GM12878 (cell line): ENCODE data around the gene MRPS35. TPM values are rescaled to one million over a fixed set of nuclear protein-coding genes. Genes with fewer than 3 reads are reported as not detected.

Experiments
- ATAC-seq: fragments of 200-7000 bp; cut with Tn5 transposase; 3 replicates; pipeline ENCODE4 v1.9.1; 2020; ENCODE audit warnings: mild to moderate bottlenecking, moderate library complexity
- BruUV-seq: library from RNA; stranded (reverse); fragments of 400-500 nt; replicated peaks from 2 replicates; lab custom pipeline; 2021; lab: Mats Ljungman, UMichigan
- CTCF ChIA-PET: fragments of 300-600 bp; sonication (Branson Sonifier 250); formaldehyde crosslinking; extraction: SDS; loops from one replicate; lab custom pipeline; 2021; ENCODE audit warnings: inconsistent platforms; lab: Yijun Ruan, JAX
- POLR2A ChIA-PET: fragments of 350-600 bp; formaldehyde crosslinking; extraction: SDS; loops from one replicate; lab custom pipeline; 2021; ENCODE audit warnings: inconsistent platforms; lab: Charles Lee
- RAD21 ChIA-PET: fragments of 300-600 bp; sonication (Branson Sonifier 250); formaldehyde crosslinking; loops from one replicate; lab custom pipeline; 2023; ENCODE audit warnings: antibody characterized with exemption; ENCODE audit not compliant: unreplicated experiment; lab: Charles Lee
- SMC1A ChIA-PET: fragments of 300-600 bp; sonication (Branson Sonifier 250); formaldehyde crosslinking; loops from one replicate; lab custom pipeline; 2023; ENCODE audit not compliant: unreplicated experiment, uncharacterized antibody; lab: Charles Lee
- DNase-seq: peaks from one replicate; pipeline ENCODE4 v3.0.0-alpha.2; 2011; ENCODE audit warnings: low read depth, low spot score
- FAIRE-seq: peaks from 3 replicates; lab custom pipeline; 2011; peaks lifted over from hg19 to GRCh38; lab: Jason Lieb, UNC
- H2AFZ ChIP-seq: 2 replicates; pipeline ENCODE4 v1.6.0; 2011; ENCODE audit warnings: low read depth, low read length, control low read depth; ENCODE audit not compliant: control insufficient read depth
- H3K27ac ChIP-seq: 2 replicates; pipeline ENCODE4 v1.5.1; 2011; ENCODE audit warnings: control low read depth; ENCODE audit not compliant: control insufficient read depth, insufficient read depth
- H3K27me3 ChIP-seq, 2 experiments: replicated peaks in 1 of 2; 2 replicates each; pipeline versions ENCODE4 v1.6.0 to v1.6.1; 2011; ENCODE audit warnings: low read length in 1 of 2; ENCODE audit not compliant: control insufficient read depth in 2 of 2, insufficient read depth in 2 of 2
- H3K36me3 ChIP-seq, 2 experiments: 2 replicates each; pipeline ENCODE4 v1.5.1; 2011; ENCODE audit warnings: low read length in 1 of 2; ENCODE audit not compliant: control insufficient read depth in 2 of 2, insufficient read depth in 2 of 2
- H3K4me1 ChIP-seq: 2 replicates; pipeline ENCODE4 v1.6.1; 2011; ENCODE audit warnings: mild to moderate bottlenecking, low read length, moderate library complexity, mixed read lengths; ENCODE audit not compliant: control insufficient read depth, insufficient read depth
- H3K4me2 ChIP-seq: 2 replicates; pipeline ENCODE4 v1.6.0; 2011; ENCODE audit warnings: control low read depth; ENCODE audit not compliant: control insufficient read depth, insufficient read depth
- H3K4me3 ChIP-seq: fragments of 200-600 bp; sonication (generic); 2 replicates; pipeline ENCODE4 v1.5.1; 2016
- H3K79me2 ChIP-seq: 2 replicates; pipeline ENCODE4 v1.6.0; 2011; ENCODE audit warnings: low read length; ENCODE audit not compliant: control insufficient read depth, insufficient read depth
- H3K9ac ChIP-seq: 2 replicates; pipeline ENCODE4 v1.8.0; 2011; ENCODE audit warnings: low read length, control low read depth, mixed read lengths; ENCODE audit not compliant: control insufficient read depth, insufficient read depth
- H3K9me3 ChIP-seq: replicated peaks from 3 replicates; pipeline ENCODE4 v1.5.1; 2011; ENCODE audit warnings: mild to moderate bottlenecking, low read length; ENCODE audit not compliant: control insufficient read depth, insufficient read depth
- H4K20me1 ChIP-seq: 2 replicates; pipeline ENCODE4 v1.6.0; 2011; ENCODE audit not compliant: control insufficient read depth, insufficient read depth
- CTCF ChIP-seq, 3 experiments: IDR thresholded peaks in 2 of 3; conservative IDR thresholded peaks in 1 of 3; 2 replicates each; pipeline ENCODE4 v1.5.1; 2011; ENCODE audit warnings: low read depth in 3 of 3, low read length in 3 of 3, mild to moderate bottlenecking in 3 of 3, control low read depth in 2 of 3, moderate library complexity in 2 of 3, inconsistent platforms in 1 of 3, mixed read lengths in 1 of 3; ENCODE audit not compliant: control insufficient read depth in 2 of 3, insufficient read depth in 1 of 3; ENCODE audit errors: extremely low read depth in 1 of 3
- GATAD2B ChIP-seq: fragments of 450-650 bp; conservative IDR thresholded peaks from 2 replicates; pipeline ENCODE4 v1.6.1; 2017; ENCODE audit warnings: low read depth, mild to moderate bottlenecking, moderate library complexity
- WGBS: methylation state at CpG from one replicate; pipeline ENCODE4 v1.1.6; 2016; ENCODE audit warnings: low lambda C conversion rate; ENCODE audit not compliant: insufficient replicate concordance, insufficient coverage; ENCODE audit errors: missing lambda C conversion rate; 5-methylcytosine and 5-hydroxymethylcytosine counted together
- in situ Hi-C: fragments of 300-500 bp; cut with MboI; formaldehyde crosslinking; loops from 9 replicates; pipeline ENCODE4 v1.14.3; 2018; ENCODE audit warnings: mixed read lengths
- intact Hi-C: fragments of 100-400 bp; cut with micrococcal nuclease; formaldehyde crosslinking; loops from one replicate; pipeline ENCODE4 v1.14.2; 2022; ENCODE audit not compliant: unreplicated experiment
- polyA plus RNA-seq, 11 experiments: library from polyadenylated mRNA; depleted of rRNA in 4 of 11; unstranded in 6 of 11; stranded (reverse) in 5 of 11; fragments of >200 nt; fragmentation: Nextera tagmentation in 4 of 11; fragmentation: Illumina TruSeq in 1 of 11; extraction: Ambion mirVana in 4 of 11; extraction: Trizol in 1 of 11; gene quantifications; 1 replicate in 1 of 11; 2 replicates in 10 of 11; pipeline versions ENCODE4 v1.2.1 to v1.2.3, GENCODE V29; 2011 to 2016; ENCODE audit warnings: inconsistent platforms in 2 of 11, missing spikeins in 2 of 11, low read depth in 1 of 11
- total RNA-seq, 4 experiments: library from RNA; depleted of rRNA in 3 of 4; stranded (reverse); fragments of >200 nt in 3 of 4; fragmentation: Illumina TruSeq in 1 of 4; extraction: Trizol in 1 of 4; gene quantifications; 2 replicates each; pipeline versions ENCODE4 v1.2.1 to v1.2.3, GENCODE V29; 2013 to 2021

The MRPS35 gene
- total and polyA plus RNA-seq, 10 of the 15 experiments (the other 5 are each of a cell fraction or from before 2014, with no cell fraction given) = 45.7 to 111 (median 67.1) TPM

GRCh38 chr12:27732281-27732680 is 21.6 kb downstream of the MRPS35 start:
- FAIRE-seq = no peak
- no TSS peak for BruUV-seq
- CTCF ChIA-PET = interaction anchor here (0.6 to 7.4 kb wide), 20 partner anchors 13 to 1889 kb away, joined by 3 to 122 read pairs (median 4); no protein-coding TSS in a partner anchor
- in situ Hi-C loops (loop anchor here (5.0 kb wide), 2 partner anchors 210 to 1145 kb away; no protein-coding TSS in a partner anchor), intact Hi-C loops (loop anchor here (2.0 kb wide), 1 partner anchor 1141 kb away; no protein-coding TSS in a partner anchor)
- no peak for DNase-seq
- RAD21 ChIA-PET = interaction anchor here (0.6 to 3.4 kb wide), 9 partner anchors 48 to 433 kb away, joined by 3 to 43 read pairs (median 3); partner anchors contain the start of genes KLHL42 and MANSC4
- no peak overlapping the region for H2AFZ ChIP-seq
- H3K9ac ChIP-seq = no peak overlapping the region
- ATAC-seq = peak; percentile 73
- H3K79me2 ChIP-seq = no peaks in the 10 kb centered on the region; the same call in 1 of the 2 replicates
- POLR2A ChIA-PET = no interaction called here
- H3K4me2 ChIP-seq = no peak overlapping the region
- H3K27ac ChIP-seq = no peak overlapping the region
- peak in 2 of 3 experiments; percentile 25 to 32; a peak in 2 of 6 replicates for TF ChIP-seq CTCF (IDR thresholded peaks at IDR 0.05 in 2 of 3, conservative IDR thresholded peaks at IDR 0.05 in 1 of 3; ENCODE audit: control insufficient read depth in 2 of 3, extremely low read depth in 1 of 3, insufficient read depth in 1 of 3, low read depth in 3 of 3, low read length in 3 of 3)
- TF ChIP-seq GATAD2B = no peak
- H3K27me3 ChIP-seq = no peaks in the 10 kb centered on the region
- H3K4me1 ChIP-seq = no peaks in the 10 kb centered on the region
- no peaks in the 10 kb centered on the region for H3K9me3 ChIP-seq
- peaks cover 5 to 10% of the 10 kb centered on the region in 2 experiments; a peak in 3 of 4 replicates for H3K36me3 ChIP-seq
- SMC1A ChIA-PET = interaction anchor here (1.1 to 6.6 kb wide), 9 partner anchors 7 to 1140 kb away, joined by 3 to 70 read pairs (median 4); no protein-coding TSS in a partner anchor
- no peaks in the 10 kb centered on the region for H4K20me1 ChIP-seq
- H3K4me3 ChIP-seq = no peak overlapping the region
- 50% methylated on average over 2 of the region's 2 CpGs for WGBS
